T-helper 9 cell (primary cell): ENCODE measurements around the gene PRPF38A.
"Not testable (repeated sequence)": the region's sequence is repeated elsewhere in the genome, so short reads cannot be mapped to it uniquely, and the experiment has no call there.

ENCODE experiments used
- DNase-seq: peaks from one replicate; pipeline ENCODE4 v3.0.0-alpha.2; 2020
- total RNA-seq, 2 donors: gene quantifications; one replicate each; lab custom pipeline; 2026; lab: John Stamatoyannopoulos, UW

The PRPF38A gene
- total RNA-seq, result 53.8 to 85.5 reads per million in 2 donors

GRCh38 chr1:52404116-52404974 lies at the start of gene PRPF38A, which contains the start of gene ORC1:
Gene PRPF38A, plus strand, starts transcription at chr1:52404602. Its CDS starts 148 bp downstream, at chr1:52404750.
Gene ORC1, minus strand, starts transcription at chr1:52404423. Its CDS starts 2,200 bp downstream, at chr1:52402223.
- peak; percentile 97 for DNase-seq

GRCh38 chr1:52355436-52355835 lies 49.0 kb upstream of the PRPF38A start:
- no peak for DNase-seq

DNA sequence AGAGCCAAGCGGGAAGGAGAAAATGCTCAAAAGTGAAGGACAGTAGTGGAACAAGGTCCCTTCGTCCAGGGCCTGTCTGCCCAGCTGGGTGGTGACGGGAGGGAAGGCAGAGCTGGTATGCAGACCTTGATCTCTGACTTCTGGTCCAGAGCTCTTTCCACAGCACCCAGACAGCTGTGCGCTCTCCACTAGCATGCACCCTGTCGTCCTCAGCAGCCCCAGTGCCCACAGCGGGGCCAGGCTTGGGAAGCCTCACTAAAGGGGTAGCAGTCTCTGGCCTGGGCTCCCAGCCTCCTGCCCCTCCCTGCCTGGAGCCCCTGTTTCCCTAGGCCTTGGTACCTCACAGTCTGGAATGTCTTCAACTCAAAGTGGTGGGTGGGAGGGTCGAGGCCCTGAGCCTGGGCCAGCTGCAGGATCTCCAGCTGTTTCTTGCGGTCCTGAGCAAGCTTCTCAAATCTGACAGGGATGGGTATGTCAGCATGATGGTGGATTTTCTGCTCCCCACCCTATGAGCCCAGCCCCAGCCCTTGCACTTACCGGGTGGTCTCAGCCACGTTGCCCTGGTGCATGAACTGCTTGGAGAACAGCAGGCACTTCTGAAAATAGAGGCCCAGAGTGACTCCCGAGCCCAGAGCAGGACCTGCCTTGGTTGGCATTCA lies 48.4 kb upstream of the PRPF38A start:
- DNase-seq, result no peak

- DNase-seq, result no peak
Observed at GRCh38 chr1:52356818-52357355, 47.5 kb upstream of the PRPF38A start.

- no peak for DNase-seq
Observed at GRCh38 chr1:52357397-52357796, 47.0 kb upstream of the PRPF38A start.

DNA sequence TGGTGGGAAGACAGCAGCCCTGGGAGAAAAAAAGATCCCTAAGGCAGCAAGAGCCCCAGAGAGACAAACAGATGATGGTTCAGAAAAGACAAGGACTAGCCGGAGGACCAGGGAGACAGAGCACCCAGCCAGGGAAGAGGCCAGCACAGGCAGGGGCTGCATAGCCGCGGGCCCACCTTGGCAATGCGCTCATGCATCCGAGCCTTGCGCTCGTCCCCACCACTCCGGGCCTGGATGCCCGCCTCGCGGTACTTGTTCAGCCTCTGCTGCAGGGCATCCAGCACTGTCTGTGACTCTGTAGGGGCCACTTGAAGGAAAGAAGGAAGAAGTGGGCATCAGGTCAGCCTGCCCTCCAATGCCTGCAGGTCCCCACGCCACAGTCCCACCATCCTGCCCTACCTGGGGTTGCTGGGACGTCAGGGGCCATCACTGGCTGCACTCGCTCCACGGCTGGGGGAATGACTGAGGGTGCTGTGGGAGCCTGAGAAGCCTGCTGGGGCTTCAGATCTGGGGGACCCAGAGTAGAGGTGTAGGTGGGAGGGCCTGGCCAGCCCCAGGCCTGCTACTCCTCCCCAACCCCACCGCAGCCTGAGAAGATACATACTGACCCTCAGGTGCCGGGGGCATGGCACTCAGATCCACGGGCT lies 45.4 kb upstream of the PRPF38A start:
- no peak for DNase-seq

- no peak for DNase-seq
Observed at GRCh38 chr1:52359676-52360594, 44.5 kb upstream of the PRPF38A start.

DNA sequence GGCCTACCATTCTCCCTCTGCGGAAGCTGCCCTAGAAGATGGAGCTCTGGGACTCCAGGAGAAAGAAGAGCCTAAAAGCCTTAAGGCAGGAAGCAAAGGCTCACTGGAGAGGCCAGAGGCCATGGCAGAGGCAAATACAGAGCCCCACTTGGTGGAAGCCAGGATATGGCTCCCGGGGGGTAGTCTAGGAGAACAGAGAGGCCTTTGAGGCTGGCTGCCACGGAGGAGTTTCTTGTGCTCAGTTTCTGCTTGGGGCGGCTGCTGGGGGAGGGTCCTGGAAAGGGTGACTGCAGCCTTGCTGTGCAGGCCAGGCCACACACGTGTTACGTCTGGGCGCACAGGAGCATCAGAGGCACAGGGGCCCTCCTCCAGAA lies 43.8 kb upstream of the PRPF38A start:
- no peak for DNase-seq

DNA sequence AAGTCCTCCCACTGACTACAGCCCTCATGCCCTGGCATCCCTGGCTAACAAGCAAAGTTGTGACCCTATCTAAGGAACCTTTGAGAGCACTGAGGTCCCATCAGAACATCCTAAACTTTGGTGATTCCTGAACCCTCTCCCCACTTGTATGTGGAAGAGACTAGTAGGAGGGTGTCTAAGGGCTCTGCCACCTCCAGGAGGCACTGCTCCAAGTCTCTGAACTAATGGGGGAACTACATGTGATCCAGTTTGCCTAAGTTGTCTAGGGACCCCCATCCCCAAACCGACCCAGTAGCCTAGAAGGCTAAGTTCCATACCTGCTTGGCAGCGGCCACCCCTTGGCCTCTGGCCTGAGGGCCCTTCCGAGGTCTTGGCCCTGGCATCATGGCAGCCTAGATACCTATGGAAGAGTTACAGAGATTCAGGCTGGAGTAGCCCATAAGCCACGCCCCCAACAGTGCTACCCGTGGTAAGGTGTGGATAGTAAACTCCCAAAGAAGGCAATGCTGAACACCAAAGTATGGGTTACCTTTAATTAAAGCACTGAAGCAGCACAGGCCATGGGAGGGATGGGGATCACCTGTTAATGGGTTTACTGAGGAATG lies 40.1 kb upstream of the PRPF38A start:
- no peak for DNase-seq

DNA sequence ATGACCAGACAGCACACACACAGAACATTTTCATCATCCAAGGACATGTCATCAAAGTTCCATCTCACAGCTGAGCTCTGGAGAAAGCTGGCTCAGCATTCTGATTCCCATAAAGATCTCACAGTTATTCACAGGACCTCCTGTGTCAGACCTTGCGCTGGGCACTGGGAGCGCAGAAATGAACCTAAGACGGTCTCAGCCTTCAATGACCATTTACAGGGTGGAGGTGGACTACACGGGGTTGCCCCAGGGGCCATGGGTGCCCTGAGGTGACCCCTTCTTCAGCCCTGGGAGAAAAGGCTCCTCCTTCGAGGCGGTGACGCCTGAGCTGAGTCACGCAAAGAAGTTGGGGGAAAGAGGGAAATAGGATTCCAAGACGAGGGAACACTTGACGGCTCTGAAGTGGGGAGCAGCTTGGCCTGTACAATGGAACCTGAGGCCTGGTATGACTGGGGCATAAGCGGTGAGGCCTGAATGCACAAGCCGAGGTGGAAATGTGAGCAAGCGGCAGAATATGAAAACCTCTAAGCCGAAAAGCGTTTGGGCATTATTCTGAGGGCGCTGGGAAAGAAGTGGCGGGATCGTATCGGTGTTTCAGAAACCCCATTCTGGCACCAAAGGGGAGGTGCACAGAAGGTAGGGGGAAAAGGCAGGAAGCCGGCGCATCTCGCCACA lies 39.2 kb upstream of the PRPF38A start:
- DNase-seq, result no peak

DNA sequence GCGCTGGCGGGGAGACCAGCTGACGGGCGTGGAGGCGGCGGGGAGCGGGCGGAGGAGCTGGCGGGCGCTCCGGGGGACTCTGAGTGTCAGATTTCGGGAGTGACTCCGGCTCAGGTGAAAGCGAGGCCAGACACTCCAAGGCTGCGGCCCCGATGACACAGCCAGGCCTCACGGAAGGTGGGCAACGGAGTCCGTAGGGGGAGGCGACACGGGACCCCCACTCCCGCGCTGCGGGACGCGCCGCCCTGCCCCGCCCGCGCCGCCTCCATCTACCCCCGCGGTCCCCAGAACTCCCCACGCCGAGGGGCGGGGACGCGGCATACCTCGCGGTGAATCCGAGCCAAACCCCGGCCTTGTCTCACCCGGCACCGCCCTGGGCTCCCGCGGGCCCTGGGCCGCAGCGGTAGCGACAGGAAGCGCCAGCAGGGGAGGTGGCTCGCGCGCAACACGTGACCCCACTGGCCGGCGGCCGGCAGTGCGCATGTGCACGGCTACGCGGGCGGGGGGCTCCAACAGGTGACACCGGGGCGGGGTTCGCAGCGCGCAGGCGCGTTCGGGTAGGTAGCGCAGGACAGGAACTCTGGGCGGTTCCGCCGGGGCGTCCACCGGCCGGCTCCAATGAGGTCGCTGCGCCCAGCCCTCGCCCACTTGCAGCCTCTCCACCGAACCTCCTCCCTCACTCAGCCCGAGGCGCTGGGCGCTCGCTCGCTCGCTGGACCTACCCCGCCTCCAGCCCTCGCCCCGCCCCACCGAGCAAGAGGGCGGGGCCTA lies 38.5 kb upstream of the PRPF38A start, which contains the start of gene CC2D1B:
Gene CC2D1B (minus strand): TSS at position 460 of the 771 bp plus-strand sequence. CDS start 1,585 bp downstream, outside the sequence.
- DNase-seq, result peak; percentile 97

GRCh38 chr1:52366517-52366827 lies 37.9 kb upstream of the PRPF38A start:
- DNase-seq, result no peak

GRCh38 chr1:52367272-52367671 lies 37.1 kb upstream of the PRPF38A start:
- DNase-seq, result no peak

DNA sequence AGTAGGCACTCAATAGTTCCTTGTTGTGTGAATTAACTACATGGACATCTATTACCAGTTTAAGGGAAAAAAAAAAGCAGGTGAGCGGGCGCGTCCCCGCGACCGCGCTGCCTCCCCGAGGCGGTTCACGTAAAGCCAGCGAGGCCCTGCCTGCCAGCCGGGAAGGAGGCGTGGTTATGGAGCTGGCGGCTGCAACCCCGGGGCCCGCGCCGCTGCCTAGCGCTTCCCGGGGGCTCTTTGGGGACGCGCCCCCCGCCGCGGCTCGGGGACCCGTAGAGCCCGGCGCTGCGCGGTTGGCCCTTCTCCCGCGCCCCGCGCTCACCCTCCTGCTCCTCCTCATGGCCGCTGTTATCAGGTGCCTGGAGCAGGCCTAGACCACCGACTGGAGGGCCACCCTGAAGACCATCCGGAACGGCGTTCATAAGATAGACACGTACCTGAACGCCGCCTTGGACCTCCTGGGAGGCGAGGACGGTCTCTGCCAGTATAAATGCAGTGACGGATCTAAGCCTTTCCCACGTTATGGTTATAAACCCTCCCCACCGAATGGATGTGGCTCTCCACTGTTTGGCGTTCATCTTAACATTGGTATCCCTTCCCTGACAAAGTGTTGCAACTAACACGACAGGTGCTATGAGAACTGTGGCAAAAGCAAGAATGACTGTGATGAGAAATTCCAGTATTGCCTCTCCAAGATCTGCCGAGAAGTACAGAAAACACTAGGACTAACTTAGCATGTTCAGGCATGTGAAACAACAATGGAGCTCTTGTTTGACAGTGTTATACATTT lies 35.8 kb upstream of the PRPF38A start:
- DNase-seq, result peak; percentile 47

GRCh38 chr1:52369851-52370250 lies 34.6 kb upstream of the PRPF38A start:
- DNase-seq, result not testable (repeated sequence)

DNA sequence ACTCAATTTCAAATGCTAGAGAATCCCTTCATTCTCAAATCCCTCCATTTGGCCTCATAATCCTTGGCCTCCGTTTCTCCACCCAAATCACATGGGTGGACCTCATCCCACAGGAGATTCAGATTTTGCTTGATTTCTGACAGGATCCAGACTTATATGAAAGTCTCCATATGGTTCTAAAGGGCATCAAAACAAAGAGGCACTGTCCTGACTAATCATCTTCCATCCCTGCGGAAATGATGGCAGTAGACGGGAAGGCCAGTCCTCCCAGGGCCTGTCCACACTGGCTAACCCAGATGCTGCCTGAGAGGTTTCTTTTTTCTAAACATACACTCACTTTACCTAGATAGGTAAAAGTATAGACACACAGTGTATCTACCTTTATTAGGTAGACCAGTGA lies 19.0 kb upstream of the PRPF38A start:
- DNase-seq, result no peak

DNA sequence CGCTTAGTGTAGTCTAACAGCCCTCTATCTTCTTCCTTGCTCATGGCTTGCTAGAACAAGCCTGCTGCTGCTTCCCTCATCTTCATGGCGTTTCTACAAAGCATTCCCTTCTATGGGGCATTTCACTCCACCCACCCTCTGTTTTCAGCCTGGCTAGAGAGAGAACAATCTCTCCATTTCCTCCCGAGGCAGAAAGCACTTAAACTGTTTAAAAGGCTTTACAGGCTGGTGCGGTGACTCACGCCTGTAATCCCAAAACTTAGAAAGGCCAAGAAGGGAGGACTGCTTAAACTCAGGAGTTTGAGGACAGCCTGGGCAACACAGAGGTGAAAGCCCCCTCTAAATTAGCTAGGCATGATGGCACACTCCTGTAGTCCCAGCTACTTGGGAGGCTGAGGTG lies 17.9 kb upstream of the PRPF38A start:
- DNase-seq, result no peak

DNA sequence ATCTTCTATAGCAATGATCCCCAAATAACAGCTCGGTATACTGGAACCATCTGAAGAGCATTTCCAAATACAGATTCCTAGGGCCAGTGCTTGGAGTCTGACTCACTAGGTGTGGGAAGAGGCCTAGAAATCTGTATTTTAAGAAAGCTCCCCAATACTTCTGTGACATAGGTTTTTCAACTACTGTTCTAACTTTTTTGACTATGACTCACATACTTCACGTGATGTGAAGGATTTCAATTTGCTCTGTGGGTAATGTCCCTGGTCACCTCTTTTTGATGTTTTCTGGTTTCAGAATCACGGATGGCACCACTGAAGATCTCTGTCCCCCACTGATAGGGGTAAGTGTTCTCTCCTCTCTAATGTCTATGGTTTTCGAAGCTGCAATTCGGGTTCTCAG lies 11.2 kb upstream of the PRPF38A start:
- no peak for DNase-seq

GRCh38 chr1:52399629-52400028 lies 4.8 kb upstream of the PRPF38A start:
- no peak for DNase-seq
